ENCODE data around the gene P2RY2. TPM values are rescaled to one million over a fixed set of nuclear protein-coding genes. Genes with fewer than 3 reads are reported as not detected.

The P2RY2 gene
- total RNA-seq, 1 experiment from 2014 or later = 22.5 TPM

GRCh38 chr11:73174495-73174791 is 43.6 kb upstream of the P2RY2 start:
- CTCF ChIA-PET = no interaction called here
- Histone ChIP-seq H2AFZ (no peak overlapping the region), H3K4me1 (replicated peaks; ENCODE audit: insufficient read depth) (peaks cover 35% of the 10 kb centered on the region), H3K27ac (no peak overlapping the region), H3K36me3 (ENCODE audit: low read depth) (no peaks in the 10 kb centered on the region), H3K79me2 (ENCODE audit: low read depth) (no peaks in the 10 kb centered on the region), H3K9me2 (ENCODE audit: insufficient read depth) (no peaks in the 10 kb centered on the region), H3K9me3 (ENCODE audit: insufficient read depth, low read depth) (no peaks in the 10 kb centered on the region), H4K20me1 (ENCODE audit: insufficient read depth) (no peaks in the 10 kb centered on the region), H3K4me2 (no peak overlapping the region), H3K4me3 (no peak overlapping the region), H3F3A (ENCODE audit: insufficient read depth, low read depth) (peaks cover 10% of the 10 kb centered on the region; the same call in 1 of the 2 replicates), H3K27me3 (ENCODE audit: insufficient read depth, low read depth) (no peaks in the 10 kb centered on the region)
- TF ChIP-seq EZH2 (IDR thresholded peaks at IDR 0.05; ENCODE audit: low read depth) (no peak), CTCF (conservative IDR thresholded peaks at IDR 0.05) (no peak)
- DNase-seq = no peak
- intact Hi-C loops (cut with micrococcal nuclease; ENCODE audit: unreplicated experiment) = no loop called here
- POLR2A ChIA-PET (ENCODE audit: unreplicated experiment) = no interaction called here
- BruUV-seq (replicated peaks) = no TSS peak

- DNase-seq = no peak
- no peaks in the 10 kb centered on the region for H3K9me2 ChIP-seq (ENCODE audit: insufficient read depth)
- no peak for TF ChIP-seq CTCF (conservative IDR thresholded peaks at IDR 0.05)
- H3K79me2 ChIP-seq (ENCODE audit: low read depth) = no peaks in the 10 kb centered on the region
- H3F3A ChIP-seq (ENCODE audit: insufficient read depth, low read depth) = peaks cover 10% of the 10 kb centered on the region; the same call in 1 of the 2 replicates
- H3K27me3 ChIP-seq (ENCODE audit: insufficient read depth, low read depth) = no peaks in the 10 kb centered on the region
- intact Hi-C loops (cut with micrococcal nuclease; ENCODE audit: unreplicated experiment) = no loop called here
- BruUV-seq (replicated peaks) = no TSS peak
- no peaks in the 10 kb centered on the region for H3K36me3 ChIP-seq (ENCODE audit: low read depth)
- no peak overlapping the region for H3K27ac ChIP-seq
- no peaks in the 10 kb centered on the region for H4K20me1 ChIP-seq (ENCODE audit: insufficient read depth)
- no peak overlapping the region for H3K4me2 ChIP-seq
- ChIA-PET POLR2A (ENCODE audit: unreplicated experiment) (interaction anchor here (1.3 kb wide), 1 partner anchor 450 kb away, joined by 25 read pairs; no protein-coding TSS in a partner anchor), CTCF (interaction anchor here (4.2 kb wide), 1 partner anchor 344 kb away, joined by 22 read pairs; no protein-coding TSS in a partner anchor)
- no peak overlapping the region for H2AFZ ChIP-seq
- peaks cover 29% of the 10 kb centered on the region for H3K4me1 ChIP-seq (replicated peaks; ENCODE audit: insufficient read depth)
- H3K9me3 ChIP-seq (ENCODE audit: insufficient read depth, low read depth) = no peaks in the 10 kb centered on the region
- no peak overlapping the region for H3K4me3 ChIP-seq
These were observed 42.4 kb upstream of the P2RY2 start for GRCh38 chr11:73175551-73176144.

GRCh38 chr11:73176145-73176873 is 41.8 kb upstream of the P2RY2 start:
- Histone ChIP-seq H3K36me3 (ENCODE audit: low read depth) (no peaks in the 10 kb centered on the region), H2AFZ (no peak overlapping the region), H4K20me1 (ENCODE audit: insufficient read depth) (no peaks in the 10 kb centered on the region), H3K9me3 (ENCODE audit: insufficient read depth, low read depth) (no peaks in the 10 kb centered on the region), H3K9me2 (ENCODE audit: insufficient read depth) (no peaks in the 10 kb centered on the region), H3K4me1 (replicated peaks; ENCODE audit: insufficient read depth) (peaks cover 29% of the 10 kb centered on the region), H3K4me2 (peak overlapping the region; percentile 28), H3K27me3 (ENCODE audit: insufficient read depth, low read depth) (no peaks in the 10 kb centered on the region), H3K4me3 (no peak overlapping the region), H3F3A (ENCODE audit: insufficient read depth, low read depth) (peaks cover 10% of the 10 kb centered on the region; the same call in 1 of the 2 replicates), H3K27ac (no peak overlapping the region), H3K79me2 (ENCODE audit: low read depth) (no peaks in the 10 kb centered on the region)
- CTCF ChIA-PET = interaction anchor here (1.2 to 4.2 kb wide), 2 partner anchors 345 to 577 kb away, joined by 4 to 22 read pairs; no protein-coding TSS in a partner anchor
- no peak for DNase-seq
- intact Hi-C loops (cut with micrococcal nuclease; ENCODE audit: unreplicated experiment) = no loop called here
- TF ChIP-seq CTCF (conservative IDR thresholded peaks at IDR 0.05) (no peak), EZH2 (IDR thresholded peaks at IDR 0.05; ENCODE audit: low read depth) (no peak)
- POLR2A ChIA-PET (ENCODE audit: unreplicated experiment) = interaction anchor here (0.7 to 1.3 kb wide), 2 partner anchors 103 to 451 kb away, joined by 8 to 25 read pairs; no protein-coding TSS in a partner anchor
- BruUV-seq (replicated peaks) = no TSS peak

Measured in PC-9 (cell line).